ENCODE measurements around the gene PHF12. TPM values are rescaled to one million over a fixed set of nuclear protein-coding genes. Genes with fewer than 3 reads are reported as not detected.

PHF12 gene
- total RNA-seq, 1 donor from 2014 or later, result 7.1 TPM

- H3K27me3 ChIP-seq (ENCODE audit: control insufficient read depth, insufficient read depth, low read length), result peaks cover 23% of the 10 kb centered on the region
- no peak for TF ChIP-seq CTCF (IDR thresholded peaks at IDR 0.05; ENCODE audit: insufficient read depth, low read length, severe bottlenecking)
- FAIRE-seq, result no peak
Measured at GRCh38 chr17:28968231-28968913, 17.1 kb upstream of the PHF12 start.

GRCh38 chr17:28967221-28968135, 16.2 kb upstream of the PHF12 start:
- peaks cover 19% of the 10 kb centered on the region for H3K27me3 ChIP-seq (ENCODE audit: control insufficient read depth, insufficient read depth, low read length)
- FAIRE-seq (no peak), DNase-seq (ENCODE audit: low read depth) (no peak)
- H3K36me3 ChIP-seq (ENCODE audit: control insufficient read depth, insufficient read depth, low read length), result no peaks in the 10 kb centered on the region
- no peak overlapping the region for H3K4me3 ChIP-seq (ENCODE audit: low read depth, low read length)
- no peak for TF ChIP-seq CTCF (IDR thresholded peaks at IDR 0.05; ENCODE audit: insufficient read depth, low read length, severe bottlenecking)

More at GRCh38 chr17:28968231-28968913, 17.1 kb upstream of the PHF12 start:
- Histone ChIP-seq H3K36me3 (ENCODE audit: control insufficient read depth, insufficient read depth, low read length) (no peaks in the 10 kb centered on the region), H3K4me3 (ENCODE audit: low read depth, low read length) (no peak overlapping the region)
- no peak for DNase-seq (ENCODE audit: low read depth)

GRCh38 chr17:28963841-28964240, 12.5 kb upstream of the PHF12 start:
- FAIRE-seq (no peak), DNase-seq (ENCODE audit: low read depth) (no peak)
- Histone ChIP-seq H3K4me3 (ENCODE audit: low read depth, low read length) (no peak overlapping the region), H3K27me3 (ENCODE audit: control insufficient read depth, insufficient read depth, low read length) (peaks cover 2% of the 10 kb centered on the region), H3K36me3 (ENCODE audit: control insufficient read depth, insufficient read depth, low read length) (no peaks in the 10 kb centered on the region)
- TF ChIP-seq CTCF (IDR thresholded peaks at IDR 0.05; ENCODE audit: insufficient read depth, low read length, severe bottlenecking), result no peak

GRCh38 chr17:28963055-28963611, 11.8 kb upstream of the PHF12 start:
- FAIRE-seq (no peak), DNase-seq (ENCODE audit: low read depth) (no peak)
- no peak overlapping the region for H3K4me3 ChIP-seq (ENCODE audit: low read depth, low read length)
- peaks cover 2% of the 10 kb centered on the region for H3K27me3 ChIP-seq (ENCODE audit: control insufficient read depth, insufficient read depth, low read length)
- no peak for TF ChIP-seq CTCF (IDR thresholded peaks at IDR 0.05; ENCODE audit: insufficient read depth, low read length, severe bottlenecking)
- no peaks in the 10 kb centered on the region for H3K36me3 ChIP-seq (ENCODE audit: control insufficient read depth, insufficient read depth, low read length)

- Histone ChIP-seq H3K4me3 (ENCODE audit: low read depth, low read length) (no peak overlapping the region), H3K27me3 (ENCODE audit: control insufficient read depth, insufficient read depth, low read length) (peaks cover 2% of the 10 kb centered on the region), H3K36me3 (ENCODE audit: control insufficient read depth, insufficient read depth, low read length) (no peaks in the 10 kb centered on the region)
- no peak for FAIRE-seq
- no peak for DNase-seq (ENCODE audit: low read depth)
- TF ChIP-seq CTCF (IDR thresholded peaks at IDR 0.05; ENCODE audit: insufficient read depth, low read length, severe bottlenecking), result no peak
Measured at GRCh38 chr17:28961391-28961790, 10.1 kb upstream of the PHF12 start.

Data from bronchial epithelial cell (primary cell).